MCF 10A (cell line): Measurements from ENCODE around the gene APAF1. TPM values are rescaled to one million over a fixed set of nuclear protein-coding genes. Genes with fewer than 3 reads are reported as not detected.

Experiments used
- BruUV-seq: library from RNA; stranded (reverse); fragments of 400-500 nt; replicated peaks from 2 replicates; lab custom pipeline; 2021; lab: Mats Ljungman, UMichigan
- CTCF ChIA-PET: fragments of 300-600 bp; sonication (Branson Sonifier 250); formaldehyde crosslinking; extraction: SDS; loops from one replicate; lab custom pipeline; 2021; ENCODE audit warnings: antibody characterized with exemption, inconsistent platforms; lab: Yijun Ruan, JAX
- POLR2A ChIA-PET: fragments of 300-600, 350-650 bp; sonication (Branson Sonifier 250); formaldehyde crosslinking; extraction: SDS; loops from one replicate; lab custom pipeline; 2020; ENCODE audit warnings: antibody characterized with exemption, inconsistent platforms; lab: Yijun Ruan, JAX
- DNase-seq: peaks from one replicate; pipeline ENCODE4 v3.0.0-alpha.2; 2018; ENCODE audit not compliant: unreplicated experiment
- H3K27ac Mint-ChIP-seq: one replicate; pipeline ENCODE4 v1.8.0; 2022; ENCODE audit warnings: mild to moderate bottlenecking, low read depth, mixed read lengths; ENCODE audit not compliant: unreplicated experiment
- H3K27me3 Mint-ChIP-seq: one replicate; pipeline ENCODE4 v1.8.0; 2022; ENCODE audit warnings: mixed read lengths; ENCODE audit not compliant: insufficient read depth, unreplicated experiment
- H3K36me3 Mint-ChIP-seq: one replicate; pipeline ENCODE4 v1.8.0; 2022; ENCODE audit warnings: mild to moderate bottlenecking, moderate library complexity, mixed read lengths; ENCODE audit not compliant: insufficient read depth, unreplicated experiment
- H3K4me1 Mint-ChIP-seq: one replicate; pipeline ENCODE4 v1.8.0; 2022; ENCODE audit warnings: mixed read lengths; ENCODE audit not compliant: insufficient read depth, unreplicated experiment
- H3K4me3 Mint-ChIP-seq: one replicate; pipeline ENCODE4 v1.8.0; 2022; ENCODE audit warnings: mild to moderate bottlenecking, moderate library complexity, mixed read lengths; ENCODE audit not compliant: unreplicated experiment
- H3K9me3 Mint-ChIP-seq: one replicate; pipeline ENCODE4 v1.8.0; 2022; ENCODE audit warnings: mixed read lengths; ENCODE audit not compliant: unreplicated experiment
- intact Hi-C: fragments of 100-400 bp; cut with micrococcal nuclease; formaldehyde crosslinking; loops from 2 replicates; pipeline ENCODE4 v1.14.1; 2022
- total RNA-seq: library from RNA; stranded (reverse); gene quantifications from 2 replicates; pipeline ENCODE4 v1.2.3, GENCODE V29; 2022
- TF ChIP-seq, protein P1 (sequence below): fragments of 200-600 bp; IDR thresholded peaks from one replicate; pipeline ENCODE4 v1.8.0; 2022; ENCODE audit warnings: antibody characterized with exemption, mild to moderate bottlenecking; ENCODE audit not compliant: unreplicated experiment

Gene APAF1
- total RNA-seq, 1 experiment from 2014 or later = 5.9 TPM

DNA sequence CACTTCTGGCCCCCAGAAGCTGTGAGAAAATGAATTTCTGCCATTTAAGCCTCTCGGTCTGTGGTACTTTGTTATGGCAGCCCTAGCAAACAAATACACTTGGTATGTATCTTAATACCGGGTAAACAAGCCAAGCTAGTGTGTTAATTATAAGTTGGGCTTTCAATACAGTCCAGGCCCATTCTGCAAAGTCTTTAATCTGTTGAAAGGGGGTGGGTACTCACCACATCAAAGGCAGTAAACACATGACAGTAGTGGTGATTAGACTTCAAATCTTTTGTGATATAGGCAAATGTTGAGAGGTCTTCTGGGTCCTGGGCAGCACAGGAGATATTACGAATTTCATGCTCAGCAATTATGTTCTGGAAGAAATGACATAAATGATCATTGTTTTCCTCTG lies 127.7 kb downstream of the APAF1 start:
- Mint-ChIP-seq H3K4me1 (no peaks in the 10 kb centered on the region), H3K27ac (no peak overlapping the region), H3K9me3 (no peaks in the 10 kb centered on the region), H3K4me3 (no peak overlapping the region), H3K36me3 (peaks cover 6% of the 10 kb centered on the region), H3K27me3 (no peaks in the 10 kb centered on the region)
- DNase-seq = no peak
- ChIA-PET CTCF (interaction anchor here (0.7 kb wide), 1 partner anchor 9 kb away, joined by 4 read pairs; no protein-coding TSS in a partner anchor), POLR2A (no interaction called here)
- BruUV-seq = no TSS peak
- TF ChIP-seq, protein P1, sequence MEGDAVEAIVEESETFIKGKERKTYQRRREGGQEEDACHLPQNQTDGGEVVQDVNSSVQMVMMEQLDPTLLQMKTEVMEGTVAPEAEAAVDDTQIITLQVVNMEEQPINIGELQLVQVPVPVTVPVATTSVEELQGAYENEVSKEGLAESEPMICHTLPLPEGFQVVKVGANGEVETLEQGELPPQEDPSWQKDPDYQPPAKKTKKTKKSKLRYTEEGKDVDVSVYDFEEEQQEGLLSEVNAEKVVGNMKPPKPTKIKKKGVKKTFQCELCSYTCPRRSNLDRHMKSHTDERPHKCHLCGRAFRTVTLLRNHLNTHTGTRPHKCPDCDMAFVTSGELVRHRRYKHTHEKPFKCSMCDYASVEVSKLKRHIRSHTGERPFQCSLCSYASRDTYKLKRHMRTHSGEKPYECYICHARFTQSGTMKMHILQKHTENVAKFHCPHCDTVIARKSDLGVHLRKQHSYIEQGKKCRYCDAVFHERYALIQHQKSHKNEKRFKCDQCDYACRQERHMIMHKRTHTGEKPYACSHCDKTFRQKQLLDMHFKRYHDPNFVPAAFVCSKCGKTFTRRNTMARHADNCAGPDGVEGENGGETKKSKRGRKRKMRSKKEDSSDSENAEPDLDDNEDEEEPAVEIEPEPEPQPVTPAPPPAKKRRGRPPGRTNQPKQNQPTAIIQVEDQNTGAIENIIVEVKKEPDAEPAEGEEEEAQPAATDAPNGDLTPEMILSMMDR = no peak
- intact Hi-C loops = no loop called here

DNA sequence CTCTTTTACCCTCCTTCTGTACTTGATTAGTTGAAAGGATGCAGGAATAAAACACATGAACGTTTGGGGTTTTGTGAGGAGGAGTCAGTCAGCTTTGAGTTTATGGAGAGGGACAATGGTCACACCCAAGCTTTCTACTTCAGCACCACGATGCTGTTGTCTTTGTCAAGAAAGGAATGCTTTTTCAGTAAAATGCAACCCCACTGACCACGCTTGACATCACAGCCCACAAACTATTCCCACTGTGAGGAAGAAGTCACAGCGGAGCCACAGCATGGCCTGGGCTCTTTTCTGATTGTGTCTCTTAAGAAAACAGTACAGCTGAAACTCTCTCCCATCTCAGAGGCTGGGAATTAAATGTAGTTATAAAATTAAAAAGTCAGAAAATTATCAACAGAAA lies 135.2 kb downstream of the APAF1 start:
- TF ChIP-seq, protein P1 = no peak
- Mint-ChIP-seq H3K36me3 (no peaks in the 10 kb centered on the region), H3K9me3 (no peaks in the 10 kb centered on the region), H3K27me3 (no peaks in the 10 kb centered on the region), H3K27ac (no peak overlapping the region), H3K4me1 (no peaks in the 10 kb centered on the region), H3K4me3 (no peak overlapping the region)
- ChIA-PET CTCF (no interaction called here), POLR2A (no interaction called here)
- no TSS peak for BruUV-seq
- no peak for DNase-seq
- intact Hi-C loops = no loop called here

DNA sequence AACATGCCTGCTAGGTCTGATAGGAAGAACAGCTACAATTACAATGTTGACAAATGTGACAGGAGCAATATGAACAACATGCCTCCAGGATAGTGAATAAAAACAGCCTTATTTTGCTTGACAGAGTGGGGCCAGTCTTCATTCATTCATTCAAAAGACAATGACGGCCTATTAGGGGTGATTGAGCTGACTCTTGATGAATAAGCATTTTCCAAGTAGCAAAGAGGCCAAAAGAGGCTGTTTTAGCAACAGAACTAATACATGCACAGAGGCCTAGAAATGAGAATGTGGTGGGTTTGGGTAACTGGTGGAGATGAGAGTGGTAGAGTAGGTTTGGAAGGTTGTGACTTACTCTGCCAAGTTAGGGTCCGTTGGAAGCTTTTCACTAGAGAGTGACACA lies 138.3 kb downstream of the APAF1 start:
- TF ChIP-seq, protein P1 = no peak
- CTCF ChIA-PET = interaction anchor here (0.7 to 1.1 kb wide), 2 partner anchors 22 to 82 kb away, joined by 3 to 5 read pairs; no protein-coding TSS in a partner anchor
- POLR2A ChIA-PET = no interaction called here
- no peaks in the 10 kb centered on the region for H3K27me3 Mint-ChIP-seq
- no peaks in the 10 kb centered on the region for H3K4me1 Mint-ChIP-seq
- no peak overlapping the region for H3K27ac Mint-ChIP-seq
- DNase-seq = no peak
- H3K36me3 Mint-ChIP-seq = no peaks in the 10 kb centered on the region
- no peaks in the 10 kb centered on the region for H3K9me3 Mint-ChIP-seq
- no peak overlapping the region for H3K4me3 Mint-ChIP-seq
- intact Hi-C loops = no loop called here
- no TSS peak for BruUV-seq

Other genes with a start within 250 kb of the APAF1 start
- 44.9 and 62.5 TPM in 2 replicates for gene TMPO, start 129.7 kb upstream of the APAF1 start, total RNA-seq
- gene SLC25A3, start 51.6 kb upstream of the APAF1 start, total RNA-seq = 603 and 694 TPM in 2 replicates
- gene IKBIP, start 502 bp upstream of the APAF1 start, total RNA-seq = 29.2 and 43.0 TPM in 2 replicates